HepG2 (cell line): Measurements from ENCODE around the gene ALG8. TPM values are rescaled to one million over a fixed set of nuclear protein-coding genes. Genes with fewer than 3 reads are reported as not detected.

Experiments
- AHDC1 ChIP-seq: sonication (generic); formaldehyde crosslinking; IDR thresholded peaks from 2 replicates; pipeline ENCODE4 v1.5.1; 2020; ENCODE audit warnings: mild to moderate bottlenecking, missing genetic modification reagents, borderline replicate concordance
- E2F1 ChIP-seq: sonication (generic); formaldehyde crosslinking; IDR thresholded peaks from 2 replicates; pipeline ENCODE4 v1.5.0; 2020; ENCODE audit warnings: missing genetic modification reagents
- FOXA3 ChIP-seq: IDR thresholded peaks from 2 replicates; pipeline ENCODE4 v1.6.1; 2016; ENCODE audit warnings: missing genetic modification reagents, missing compliant biosample characterization
- HOXA7 ChIP-seq: sonication (generic); formaldehyde crosslinking; IDR thresholded peaks from 2 replicates; pipeline ENCODE4 v1.8.1; 2022; ENCODE audit warnings: mild to moderate bottlenecking, missing genetic modification reagents, moderate library complexity
- KDM1A ChIP-seq: IDR thresholded peaks from 2 replicates; pipeline ENCODE4 v1.6.1; 2016; ENCODE audit warnings: missing compliant biosample characterization
- MED13 ChIP-seq: sonication (generic); formaldehyde crosslinking; IDR thresholded peaks from 2 replicates; pipeline ENCODE4 v1.5.0; 2020; ENCODE audit warnings: missing genetic modification reagents
- MLXIP ChIP-seq: sonication (generic); formaldehyde crosslinking; IDR thresholded peaks from 2 replicates; pipeline ENCODE4 v1.9.0; 2021; ENCODE audit warnings: missing genetic modification reagents, borderline replicate concordance
- MYPOP ChIP-seq: sonication (generic); formaldehyde crosslinking; IDR thresholded peaks from 2 replicates; pipeline ENCODE4 v1.8.1; 2023; ENCODE audit warnings: mild to moderate bottlenecking, moderate library complexity, missing genetic modification reagents
- SALL2 ChIP-seq: sonication (generic); formaldehyde crosslinking; IDR thresholded peaks from 2 replicates; pipeline ENCODE4 v1.8.1; 2023; ENCODE audit warnings: mild to moderate bottlenecking, missing genetic modification reagents, inconsistent platforms
- SIX1 ChIP-seq: sonication (generic); formaldehyde crosslinking; IDR thresholded peaks from 2 replicates; pipeline ENCODE4 v1.4.0; 2020; ENCODE audit warnings: missing genetic modification reagents, borderline replicate concordance
- SMC3 ChIP-seq: IDR thresholded peaks from 2 replicates; pipeline ENCODE4 v1.6.1; 2011; ENCODE audit warnings: low read length, improper control_type of control experiment
- SNRNP70 ChIP-seq: fragments of 200-400 bp; formaldehyde crosslinking; IDR thresholded peaks from 2 replicates; pipeline ENCODE4 v1.6.1; 2017; ENCODE audit warnings: mild to moderate bottlenecking, low read depth, low read length, moderate library complexity
- SOX6 ChIP-seq, 2 experiments: fragments of 450-650 bp in 1 of 2; sonication (generic) in 1 of 2; formaldehyde crosslinking in 1 of 2; IDR thresholded peaks; 2 replicates each; pipeline versions ENCODE4 v1.4.0 to v1.6.1; 2017 to 2020; ENCODE audit warnings: antibody characterized with exemption in 1 of 2, mild to moderate bottlenecking in 1 of 2, missing genetic modification reagents in 1 of 2
- ZMAT3 ChIP-seq: sonication (generic); formaldehyde crosslinking; conservative IDR thresholded peaks from 2 replicates; pipeline ENCODE4 v1.7.0; 2021; ENCODE audit warnings: missing genetic modification reagents
- ZNF501 ChIP-seq: sonication (generic); formaldehyde crosslinking; IDR thresholded peaks from 2 replicates; pipeline ENCODE4 v1.5.1; 2020; ENCODE audit warnings: mild to moderate bottlenecking, moderate library complexity, missing genetic modification reagents
- ZNF644 ChIP-seq: IDR thresholded peaks from 2 replicates; pipeline ENCODE4 v1.6.1; 2016; ENCODE audit warnings: low read depth
- ZNF703 ChIP-seq: sonication (generic); formaldehyde crosslinking; IDR thresholded peaks from 2 replicates; pipeline ENCODE4 v1.5.1; 2020; ENCODE audit warnings: missing genetic modification reagents, mild to moderate bottlenecking, moderate library complexity, borderline replicate concordance
- ZNF724P ChIP-seq: sonication (generic); formaldehyde crosslinking; IDR thresholded peaks from 2 replicates; pipeline ENCODE4 v1.8.0; 2022; ENCODE audit warnings: missing genetic modification reagents, borderline replicate concordance
- polyA plus RNA-seq, 8 experiments: library from polyadenylated mRNA; depleted of rRNA in 3 of 8; stranded (reverse) in 7 of 8; unstranded in 1 of 8; fragments of >200 nt; fragmentation: Illumina TruSeq in 4 of 8; extraction: Trizol in 4 of 8; gene quantifications; 2 replicates each; pipeline versions ENCODE4 v1.2.1 to v1.2.3, GENCODE V29; 2011 to 2016; ENCODE audit warnings: low read depth in 4 of 8, missing spikeins in 1 of 8, mixed read lengths in 1 of 8; ENCODE audit not compliant: insufficient read depth in 1 of 8
- total RNA-seq, 5 experiments: library from RNA; depleted of rRNA; stranded (reverse); fragments of >200 nt; fragmentation: Illumina TruSeq; extraction: Trizol; gene quantifications; 2 replicates each; pipeline ENCODE4 v1.2.3, GENCODE V29; 2016; ENCODE audit warnings: low read depth in 1 of 5

The ALG8 gene
- total and polyA plus RNA-seq, 2 of the 13 experiments (the other 11 are each of a cell fraction or from before 2014, with no cell fraction given) = 75.8 to 88.0 TPM

GRCh38 chr11:78156127-78156844 lies 16.9 kb upstream of the ALG8 start (continued):
- TF ChIP-seq MYPOP (CRISPR knock-in tag) (peak; percentile 81; the same call in 1 of the 2 replicates), SIX1 (peak; percentile 53; the same call in 1 of the 2 replicates), ZNF644 (CRISPR knock-in tag) (peak; percentile 25; the same call in 1 of the 2 replicates), KDM1A (CRISPR knock-in tag) (peak; percentile 87), SALL2 (CRISPR knock-in tag) (0 out of 2 replicates have a peak, but pooled peaks have one; percentile 5), FOXA3 (CRISPR knock-in tag) (peak; percentile 94), ZNF501 (peak; percentile 40; the same call in 1 of the 2 replicates), HOXA7 (CRISPR knock-in tag) (no peak), MLXIP (CRISPR knock-in tag) (0 out of 2 replicates have a peak, but pooled peaks have one; percentile 67), SMC3 (0 out of 2 replicates have a peak, but pooled peaks have one; percentile 23), SNRNP70 (no peak), MED13 (CRISPR knock-in tag) (no peak; the same call in 1 of the 2 replicates), SOX6 (IDR thresholded peaks at IDR 0.05) (no peak), SOX6 (CRISPR knock-in tag; IDR thresholded peaks at IDR 0.05) (peak; percentile 98), AHDC1 (CRISPR knock-in tag) (peak; percentile 88; the same call in 1 of the 2 replicates), ZMAT3 (0 out of 2 replicates have a peak, but pooled peaks have one; percentile 24), ZNF703 (CRISPR knock-in tag) (0 out of 2 replicates have a peak, but pooled peaks have one; percentile 20), ZNF724P (CRISPR knock-in tag) (no peak), E2F1 (CRISPR knock-in tag) (0 out of 2 replicates have a peak, but pooled peaks have one; percentile 36)
